GM21515 (cell line): Measurements from ENCODE around the gene TSNAX.
"Not testable (repeated sequence)": the region's sequence is repeated elsewhere in the genome, so short reads cannot be mapped to it uniquely, and the experiment has no call there.

Experiments used
- ATAC-seq: cut with Tn5 transposase; IDR thresholded peaks from one replicate; pipeline ENCODE4 v1.9.1; 2021; ENCODE audit not compliant: unreplicated experiment

Gene TSNAX

GRCh38 chr1:231528172-231529029, at the start of gene TSNAX:
TSS of gene TSNAX (plus strand) at chr1:231528669. CDS start at chr1:231528811, 142 bp downstream.
- ATAC-seq: peak; percentile 96

- ATAC-seq: no peak
Measured at GRCh38 chr1:231478811-231479210, 49.7 kb upstream of the TSNAX start.

- ATAC-seq: no peak
Measured at GRCh38 chr1:231480008-231480407, 48.5 kb upstream of the TSNAX start.

GRCh38 chr1:231481289-231481688, 47.2 kb upstream of the TSNAX start:
- ATAC-seq: no peak

- ATAC-seq: no peak
Measured at GRCh38 chr1:231485029-231485784, 43.3 kb upstream of the TSNAX start.

- ATAC-seq: no peak
Measured at GRCh38 chr1:231487019-231487418, 41.5 kb upstream of the TSNAX start.

- no peak for ATAC-seq
Measured at GRCh38 chr1:231487910-231488309, 40.6 kb upstream of the TSNAX start.

- no peak for ATAC-seq
Measured at GRCh38 chr1:231493421-231494185, 34.9 kb upstream of the TSNAX start.

- no peak for ATAC-seq
Measured at GRCh38 chr1:231494439-231495110, 33.9 kb upstream of the TSNAX start.

- no peak for ATAC-seq
Measured at GRCh38 chr1:231497629-231498152, 30.8 kb upstream of the TSNAX start.

GRCh38 chr1:231499148-231499763, 29.2 kb upstream of the TSNAX start:
- no peak for ATAC-seq

- ATAC-seq: no peak
Measured at GRCh38 chr1:231500666-231501065, 27.8 kb upstream of the TSNAX start.

- ATAC-seq: not testable (repeated sequence)
Measured at GRCh38 chr1:231503168-231503567, 25.3 kb upstream of the TSNAX start.

- no peak for ATAC-seq
Measured at GRCh38 chr1:231507476-231508355, 20.8 kb upstream of the TSNAX start.

GRCh38 chr1:231508497-231508896, 20.0 kb upstream of the TSNAX start:
- no peak for ATAC-seq

GRCh38 chr1:231508941-231509340, 19.5 kb upstream of the TSNAX start:
- ATAC-seq: no peak

- no peak for ATAC-seq
Measured at GRCh38 chr1:231512147-231512698, 16.2 kb upstream of the TSNAX start.

- no peak for ATAC-seq
Measured at GRCh38 chr1:231515748-231516147, 12.7 kb upstream of the TSNAX start.

GRCh38 chr1:231517076-231517475, 11.4 kb upstream of the TSNAX start:
- ATAC-seq: no peak
